CD4-positive, alpha-beta T cell treated with Interleukin-17A for 4 hours (primary cell): ENCODE data around the gene MAMSTR.
"Not testable (repeated sequence)": the region's sequence is repeated elsewhere in the genome, so short reads cannot be mapped to it uniquely, and the experiment has no call there.

Experiments
- DNase-seq: peaks from one replicate; pipeline ENCODE4 v3.0.0-alpha.2; 2020; ENCODE audit warnings: mixed read lengths

Gene MAMSTR

DNA sequence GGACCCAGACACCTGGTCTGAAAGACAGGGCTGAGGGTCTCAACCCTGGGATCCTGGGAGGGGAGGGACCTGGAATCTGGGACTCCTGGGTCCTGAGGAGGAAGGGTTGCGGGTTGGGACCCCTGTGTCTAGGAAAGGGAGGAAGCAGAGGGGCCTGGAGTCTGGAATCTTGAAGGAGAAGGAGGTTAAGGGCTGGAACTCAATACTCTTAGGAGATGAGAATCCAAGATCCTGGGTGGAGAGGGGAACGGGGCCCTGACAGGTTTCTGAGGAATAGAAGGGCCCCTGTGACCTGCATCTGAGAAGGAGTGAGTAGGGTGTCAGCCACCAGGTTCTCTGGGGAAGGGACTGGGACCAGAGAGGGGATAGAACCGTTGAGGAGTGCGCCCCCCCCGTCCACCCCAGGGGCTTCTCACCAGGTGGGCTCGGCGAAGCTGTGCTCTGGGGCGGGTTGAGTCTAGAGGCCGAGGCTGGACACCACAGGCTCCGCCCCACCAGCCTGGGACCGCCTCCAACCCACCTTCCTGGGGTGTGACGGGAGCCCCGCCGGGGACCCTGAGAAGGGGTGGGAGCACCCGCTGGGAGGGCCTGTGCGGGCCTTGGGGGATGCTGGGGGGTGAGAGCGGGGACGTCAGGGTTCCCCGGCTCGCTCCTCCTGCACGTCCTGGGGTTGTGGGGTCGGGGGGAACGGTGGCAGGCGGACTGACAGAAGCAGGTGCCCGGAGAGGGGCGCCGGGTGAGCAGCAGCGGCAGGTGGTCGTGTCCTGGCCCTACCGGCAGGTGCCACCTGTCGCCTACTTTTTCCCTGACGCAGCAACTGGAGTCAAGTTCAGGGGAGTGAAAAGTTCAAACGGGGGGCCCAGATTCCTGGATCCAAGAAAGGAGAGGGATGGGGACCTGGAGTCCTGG, at the start of gene MAMSTR:
MAMSTR (minus strand) TSS at position 463 of the 909 bp plus-strand sequence. CDS start 694 bp downstream, outside the sequence.
- no peak for DNase-seq

- DNase-seq: no peak
Measured at GRCh38 chr19:48768994-48769713, 49.6 kb upstream of the MAMSTR start.

GRCh38 chr19:48768171-48768753, 48.7 kb upstream of the MAMSTR start:
- not testable (repeated sequence) for DNase-seq

DNA sequence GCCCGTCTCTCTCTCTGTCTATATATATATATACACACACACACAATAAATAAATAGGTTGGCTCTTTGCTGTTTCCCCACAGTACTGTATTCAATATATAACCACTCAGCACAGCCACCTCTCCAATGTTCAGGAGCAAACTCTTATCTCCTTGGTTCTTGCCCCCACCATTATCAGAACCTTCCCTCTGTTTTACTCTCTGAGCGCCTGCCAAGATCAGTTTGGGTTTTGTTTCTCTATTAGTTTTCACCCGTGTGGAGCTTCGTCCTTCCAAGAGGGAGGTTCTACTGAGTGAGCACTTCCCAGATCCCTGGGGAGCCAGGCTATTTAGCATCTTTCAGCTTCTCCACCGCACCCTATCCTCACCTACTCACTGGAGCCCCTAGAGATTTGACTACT, 46.3 kb upstream of the MAMSTR start:
- not testable (repeated sequence) for DNase-seq

- no peak for DNase-seq
Measured at GRCh38 chr19:48760504-48761205, 41.1 kb upstream of the MAMSTR start.

DNA sequence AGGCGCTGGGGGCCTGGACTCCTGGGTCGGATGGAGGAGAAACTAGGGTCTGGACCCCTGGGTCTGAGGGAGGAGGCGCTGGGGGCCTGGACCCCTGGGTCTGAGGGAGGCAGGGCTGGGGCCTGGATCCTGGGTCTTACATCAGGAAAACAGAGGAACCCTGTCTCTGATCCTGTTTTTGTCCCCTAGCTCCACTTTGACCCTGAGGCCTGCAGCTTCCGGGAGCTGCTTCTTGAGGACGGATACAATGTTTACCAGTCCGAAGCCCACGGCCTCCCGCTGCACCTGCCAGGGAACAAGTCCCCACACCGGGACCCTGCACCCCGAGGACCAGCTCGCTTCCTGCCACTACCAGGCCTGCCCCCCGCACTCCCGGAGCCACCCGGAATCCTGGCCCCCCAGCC, 38.2 kb upstream of the MAMSTR start:
- no peak for DNase-seq

DNA sequence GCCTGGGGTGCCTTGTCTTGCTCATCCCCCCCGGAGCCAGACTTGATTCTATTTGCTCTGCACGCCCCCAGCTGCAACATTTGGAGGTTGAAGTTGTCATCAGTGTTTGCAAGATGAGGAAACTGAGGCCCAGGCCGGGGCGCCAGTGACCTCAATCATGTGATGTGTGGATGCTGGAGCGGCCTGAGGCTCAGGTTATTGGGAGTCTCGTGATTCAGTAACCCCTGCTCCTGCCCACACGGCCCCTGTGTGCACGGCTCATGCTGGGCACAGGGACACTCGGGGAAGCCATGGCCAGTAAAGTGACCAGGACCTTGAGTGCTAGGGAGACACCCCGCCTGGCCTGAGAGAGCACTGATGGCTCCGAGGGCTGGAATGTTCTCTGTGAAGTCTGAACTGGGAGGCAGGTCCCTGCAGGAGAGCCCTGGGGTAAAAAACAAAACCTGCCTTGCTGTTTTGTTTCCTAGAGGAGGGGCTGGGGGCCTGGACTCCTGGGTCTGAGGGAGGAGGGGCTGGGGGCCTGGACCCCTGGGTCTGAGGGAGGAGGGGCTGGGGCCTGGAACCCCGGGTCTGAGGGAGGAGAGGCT, 37.7 kb upstream of the MAMSTR start:
- DNase-seq: no peak

DNA sequence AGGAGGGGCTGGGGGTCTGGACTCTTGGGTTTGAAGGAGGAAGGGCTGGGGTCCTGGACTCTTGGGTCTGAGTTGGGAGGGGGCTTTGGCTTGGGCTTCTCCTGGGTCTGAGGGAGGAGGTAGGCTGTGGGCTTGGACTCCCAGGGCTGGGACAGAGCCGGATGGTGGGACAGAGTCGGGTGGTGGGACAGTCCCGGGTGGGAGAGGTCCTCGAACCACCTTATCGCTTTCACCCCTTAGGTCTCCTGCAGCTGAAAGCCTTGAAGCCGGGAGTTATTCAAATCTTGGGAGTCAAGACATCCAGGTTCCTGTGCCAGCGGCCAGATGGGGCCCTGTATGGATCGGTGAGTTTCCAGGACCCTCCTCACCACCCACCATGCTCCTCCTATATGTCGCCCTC, 37.2 kb upstream of the MAMSTR start:
- DNase-seq: no peak

- DNase-seq: no peak
Measured at GRCh38 chr19:48756212-48756611, 36.7 kb upstream of the MAMSTR start.

DNA sequence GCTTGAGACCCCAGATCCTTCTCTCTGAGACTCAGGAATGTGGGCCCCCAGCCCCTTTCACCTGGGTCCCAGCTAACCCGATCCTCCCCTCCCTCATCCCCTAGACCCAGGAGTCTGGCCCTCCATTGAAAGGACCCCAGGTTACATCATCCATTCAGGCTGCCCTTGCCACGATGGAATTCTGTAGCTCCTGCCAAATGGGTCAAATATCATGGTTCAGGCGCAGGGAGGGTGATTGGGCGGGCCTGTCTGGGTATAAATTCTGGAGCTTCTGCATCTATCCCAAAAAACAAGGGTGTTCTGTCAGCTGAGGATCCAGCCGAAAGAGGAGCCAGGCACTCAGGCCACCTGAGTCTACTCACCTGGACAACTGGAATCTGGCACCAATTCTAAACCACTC, 36.3 kb upstream of the MAMSTR start:
- no peak for DNase-seq

- no peak for DNase-seq
Measured at GRCh38 chr19:48755084-48755641, 35.6 kb upstream of the MAMSTR start, which contains the start of gene FGF21. TSS of gene FGF21 (plus strand) at chr19:48755524. CDS start at chr19:48756237, 713 bp downstream.

DNA sequence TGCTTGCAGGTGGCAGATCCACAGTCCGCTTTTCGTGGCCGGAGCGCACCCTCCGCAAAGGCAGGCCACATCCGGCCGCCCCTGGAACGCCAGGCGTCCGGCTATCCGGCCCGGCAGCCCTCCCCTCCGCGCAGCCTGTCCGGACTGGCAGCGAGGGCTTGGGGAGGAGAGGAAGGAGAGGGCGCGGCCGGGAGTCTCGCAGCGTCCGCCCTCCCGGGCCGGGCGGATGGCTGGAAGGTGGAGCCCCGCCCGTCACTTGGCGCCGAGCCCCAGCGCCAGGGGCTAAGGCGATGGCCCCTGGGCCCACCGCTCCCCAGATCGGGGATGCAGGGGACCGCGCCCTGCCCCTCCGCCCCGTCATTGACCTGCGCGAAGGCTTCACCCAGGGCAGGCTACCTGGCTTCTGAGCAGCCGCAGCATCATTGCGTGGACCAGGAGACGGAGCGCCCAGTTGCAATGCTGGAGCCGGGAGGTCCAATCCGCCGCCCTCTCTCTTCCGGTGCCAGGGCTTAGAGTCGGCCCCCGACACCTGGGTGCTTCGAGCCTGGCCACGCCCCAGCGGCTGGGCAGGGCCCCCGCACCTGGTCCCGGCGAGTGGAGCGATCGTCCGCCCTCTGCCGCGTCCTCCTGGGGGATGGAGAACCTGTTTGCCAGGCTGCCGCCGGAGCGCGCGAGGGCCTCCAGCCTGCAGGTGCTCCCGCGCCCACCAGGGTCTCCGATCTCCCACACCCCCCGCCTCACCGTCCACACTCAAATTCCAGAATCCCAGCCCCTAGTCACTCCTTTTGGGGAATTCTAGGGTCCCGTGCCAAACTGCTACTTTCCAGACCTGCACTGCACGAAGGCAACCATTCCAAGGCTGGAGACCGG, 33.2 kb upstream of the MAMSTR start, which contains the start of gene FUT1:
FUT1 (minus strand) TSS at position 146 of the 870 bp plus-strand sequence. CDS start 1,360 bp downstream, outside the sequence.
- peak; percentile 48 for DNase-seq

DNA sequence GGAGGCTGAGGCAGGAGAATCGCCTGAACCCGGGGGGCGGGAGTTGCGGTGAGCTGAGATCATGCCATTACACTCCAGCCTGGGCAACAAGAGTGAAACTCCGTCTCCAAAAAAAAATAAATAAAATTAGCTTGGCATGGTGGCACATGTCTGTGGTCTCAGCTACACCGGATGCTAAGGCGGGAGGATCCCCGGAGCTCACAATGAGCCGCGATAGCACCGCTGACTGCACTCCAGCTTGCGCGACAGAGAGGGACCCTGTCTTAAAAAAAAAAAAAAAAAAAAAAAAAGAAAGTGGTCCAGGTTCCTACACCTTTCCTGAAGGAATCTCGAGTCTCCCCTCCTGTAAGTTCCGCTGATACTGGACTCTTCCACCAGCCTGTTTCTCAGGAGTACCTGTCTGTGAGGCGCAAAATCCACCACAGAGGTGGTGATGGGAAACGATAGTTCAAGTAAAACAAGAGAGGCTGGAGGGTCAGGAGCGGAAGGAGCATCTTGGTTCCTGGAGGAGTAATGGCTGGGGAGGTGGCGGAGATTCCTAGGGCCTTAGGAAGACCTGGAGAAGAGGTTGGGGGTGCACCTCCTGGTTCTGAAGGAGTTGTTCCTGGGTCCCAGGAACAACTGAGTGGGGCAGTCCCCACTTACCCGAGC, 32.4 kb upstream of the MAMSTR start:
- DNase-seq: peak; percentile 30

DNA sequence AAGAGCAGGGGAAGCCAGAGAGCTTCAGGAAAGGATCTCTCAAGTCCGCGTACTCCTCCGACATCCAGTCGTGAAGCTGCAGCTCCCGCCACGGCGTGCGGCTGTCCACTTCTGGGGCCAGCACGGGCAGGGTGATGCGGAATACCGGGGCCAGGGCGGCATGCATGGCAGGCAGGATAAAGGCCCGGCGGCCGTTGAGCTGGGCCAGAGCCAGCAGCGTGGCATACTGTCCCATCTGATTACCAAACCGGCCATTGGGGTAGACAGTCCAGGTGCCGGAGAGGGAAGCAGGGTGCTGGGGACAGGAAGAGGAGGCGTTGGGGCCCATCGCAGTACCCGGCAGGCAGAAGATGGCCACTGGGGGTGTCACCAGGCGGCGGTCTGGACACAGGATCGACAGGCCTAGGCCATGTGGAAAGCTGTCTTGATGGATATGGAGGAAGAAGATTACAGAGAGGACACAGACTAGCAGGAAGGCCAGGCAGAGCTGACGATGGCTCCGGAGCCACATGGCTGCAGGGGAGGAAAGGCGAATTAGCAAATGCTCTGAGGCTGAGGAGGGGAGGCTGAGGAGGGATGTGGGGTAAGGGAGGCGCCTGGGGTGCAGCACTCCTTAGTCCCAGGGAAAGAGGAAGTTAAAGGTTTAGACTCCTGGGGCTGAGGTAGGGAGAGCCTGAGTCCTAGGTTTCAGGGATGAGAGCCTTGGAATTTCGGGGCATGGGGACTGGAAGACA, 31.4 kb upstream of the MAMSTR start:
- no peak for DNase-seq

GRCh38 chr19:48750351-48750750, 30.8 kb upstream of the MAMSTR start:
- no peak for DNase-seq

GRCh38 chr19:48749571-48750198, 30.2 kb upstream of the MAMSTR start:
- DNase-seq: no peak

GRCh38 chr19:48746738-48747575, 27.4 kb upstream of the MAMSTR start, which contains the start of gene IZUMO1:
TSS of gene IZUMO1 (minus strand) at chr19:48746909. CDS start at chr19:48745859, 1,050 bp downstream.
- peak; percentile 55 for DNase-seq

DNA sequence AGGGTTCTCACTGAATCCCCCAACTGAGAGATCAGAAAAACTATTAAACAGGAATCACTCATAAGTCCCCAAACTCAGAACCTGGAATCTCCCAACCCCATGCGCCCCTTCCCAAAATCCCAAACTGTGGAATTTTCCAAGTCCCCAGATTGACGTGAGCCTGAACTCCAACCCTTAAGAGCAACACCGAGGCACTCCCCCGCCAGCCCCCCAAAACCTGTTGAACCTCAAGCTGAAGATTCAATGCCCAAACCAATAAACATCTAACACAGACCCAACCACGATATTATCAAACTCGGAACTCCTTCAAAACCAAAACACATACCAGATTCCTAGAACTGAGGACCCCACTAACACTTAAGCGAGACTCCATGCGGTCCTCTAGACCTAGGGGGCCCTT, 26.6 kb upstream of the MAMSTR start:
- DNase-seq: no peak
